ENCODE measurements around the gene GOLM1. TPM values are rescaled to one million over a fixed set of nuclear protein-coding genes. Genes with fewer than 3 reads are reported as not detected.

The GOLM1 gene
- polyA plus RNA-seq, 1 donor from 2014 or later, result 1.5 TPM

DNA sequence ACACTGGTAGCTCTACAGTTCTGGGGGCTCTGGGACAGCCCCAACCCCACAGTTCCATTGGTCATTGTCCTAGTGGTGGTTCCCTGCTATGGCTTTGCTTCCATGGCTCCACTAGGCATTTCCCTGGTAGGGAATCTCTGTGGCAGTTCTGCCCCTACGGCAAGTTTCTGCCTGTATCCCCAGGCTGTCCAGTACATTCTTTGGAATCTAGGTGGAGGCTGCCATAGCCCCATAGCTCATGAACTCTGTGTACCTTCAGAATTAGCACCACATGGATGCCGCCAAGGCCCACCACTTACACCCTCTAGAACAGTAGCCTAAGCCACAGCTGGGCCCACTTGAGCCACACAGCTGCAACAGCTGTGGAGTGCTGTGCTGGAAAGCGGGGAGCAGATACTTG lies 3.3 kb upstream of the GOLM1 start:
- Mint-ChIP-seq H3K9me3 (no peaks in the 10 kb centered on the region), H3K27me3 (peaks cover 24% of the 10 kb centered on the region), H3K27ac (no peak overlapping the region), H3K36me3 (no peaks in the 10 kb centered on the region), H3K4me3 (peak overlapping the region in 1 of 4 donors; percentile 61), H3K4me1 (peaks cover 4 to 9% (median 6%) of the 10 kb centered on the region in 3 donors)

GRCh38 chr9:86099701-86100364 lies 475 bp upstream of the GOLM1 start:
- Mint-ChIP-seq H3K27me3 (peaks cover 35% of the 10 kb centered on the region), H3K27ac (peak overlapping the region in 1 of 3 donors; percentile 44)

GRCh38 chr9:86097510-86098224 lies 1.7 kb downstream of the GOLM1 start:
- H3K36me3 Mint-ChIP-seq, result no peaks in the 10 kb centered on the region
- no peak overlapping the region for H3K27ac Mint-ChIP-seq
- H3K27me3 Mint-ChIP-seq, result peaks cover 30% of the 10 kb centered on the region
- H3K4me1 Mint-ChIP-seq, result peaks cover 4 to 9% (median 6%) of the 10 kb centered on the region in 3 donors
- H3K4me3 Mint-ChIP-seq, result peak overlapping the region; percentile 18 to 80 (median 53)
- H3K9me3 Mint-ChIP-seq, result peaks cover 0 to 2% (median 0%) of the 10 kb centered on the region in 3 donors

More at GRCh38 chr9:86099701-86100364, 475 bp upstream of the GOLM1 start:
- Mint-ChIP-seq H3K4me1 (peaks cover 4 to 9% (median 6%) of the 10 kb centered on the region in 3 donors), H3K4me3 (peak overlapping the region; percentile 84 to 96 (median 90)), H3K36me3 (no peaks in the 10 kb centered on the region), H3K9me3 (peaks cover 0 to 2% (median 0%) of the 10 kb centered on the region in 3 donors)

- Mint-ChIP-seq H3K9me3 (peaks cover 0 to 2% (median 0%) of the 10 kb centered on the region in 3 donors), H3K27me3 (peaks cover 26% of the 10 kb centered on the region), H3K4me3 (no peak overlapping the region), H3K36me3 (no peaks in the 10 kb centered on the region), H3K27ac (no peak overlapping the region), H3K4me1 (peaks cover 4 to 9% (median 6%) of the 10 kb centered on the region in 3 donors)
Observed at GRCh38 chr9:86096386-86096785, 3.0 kb downstream of the GOLM1 start.

DNA sequence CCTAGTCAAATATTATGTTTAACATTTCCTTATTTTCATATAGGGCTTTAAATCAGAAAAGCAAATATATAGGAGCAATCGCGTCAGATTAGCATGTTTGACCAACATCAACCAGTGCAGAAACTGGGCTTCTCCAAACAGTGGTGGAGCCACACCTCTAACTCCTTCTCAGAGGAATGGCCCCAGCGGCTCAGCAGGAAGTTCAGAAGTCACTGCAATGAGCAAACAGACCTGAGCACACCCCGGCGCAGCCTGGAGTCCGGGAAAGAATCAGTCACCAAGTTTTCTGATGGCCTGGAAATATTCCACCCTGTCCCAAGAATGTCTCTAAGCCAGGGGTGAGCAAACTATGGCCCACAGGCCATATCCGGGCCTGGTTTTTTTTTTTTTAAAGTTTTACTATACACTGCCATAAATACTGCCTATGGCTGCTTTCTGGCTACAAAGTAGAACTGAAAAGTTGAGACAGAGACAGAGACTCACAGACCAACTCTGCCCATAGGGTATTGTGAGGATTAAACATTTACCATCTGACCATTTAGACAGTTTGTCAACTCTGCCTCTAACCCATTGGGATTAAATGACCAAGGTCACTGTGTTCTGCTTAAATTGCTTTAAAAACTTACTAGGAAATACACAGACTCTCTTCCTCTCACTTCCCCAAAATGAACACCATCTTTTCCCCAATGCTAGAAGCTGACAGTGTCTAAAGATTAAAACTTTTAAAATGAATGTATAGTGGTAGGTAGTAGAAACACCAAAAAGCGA lies 5.4 kb downstream of the GOLM1 start:
- peaks cover 2% of the 10 kb centered on the region for H3K36me3 Mint-ChIP-seq
- H3K4me3 Mint-ChIP-seq, result no peak overlapping the region
- H3K27ac Mint-ChIP-seq, result no peak overlapping the region

GRCh38 chr9:86091477-86091876 lies 7.9 kb downstream of the GOLM1 start:
- Mint-ChIP-seq H3K27ac (no peak overlapping the region), H3K4me3 (no peak overlapping the region), H3K27me3 (peaks cover 8% of the 10 kb centered on the region), H3K36me3 (peaks cover 2% of the 10 kb centered on the region), H3K9me3 (peaks cover 0 to 4% (median 0%) of the 10 kb centered on the region in 3 donors), H3K4me1 (peaks cover 0 to 2% (median 0%) of the 10 kb centered on the region in 3 donors)

More for the DNA sequence above, 5.4 kb downstream of the GOLM1 start:
- Mint-ChIP-seq H3K9me3 (peaks cover 0 to 3% (median 0%) of the 10 kb centered on the region in 3 donors), H3K4me1 (peaks cover 0 to 2% (median 2%) of the 10 kb centered on the region in 3 donors), H3K27me3 (peaks cover 20% of the 10 kb centered on the region)

DNA sequence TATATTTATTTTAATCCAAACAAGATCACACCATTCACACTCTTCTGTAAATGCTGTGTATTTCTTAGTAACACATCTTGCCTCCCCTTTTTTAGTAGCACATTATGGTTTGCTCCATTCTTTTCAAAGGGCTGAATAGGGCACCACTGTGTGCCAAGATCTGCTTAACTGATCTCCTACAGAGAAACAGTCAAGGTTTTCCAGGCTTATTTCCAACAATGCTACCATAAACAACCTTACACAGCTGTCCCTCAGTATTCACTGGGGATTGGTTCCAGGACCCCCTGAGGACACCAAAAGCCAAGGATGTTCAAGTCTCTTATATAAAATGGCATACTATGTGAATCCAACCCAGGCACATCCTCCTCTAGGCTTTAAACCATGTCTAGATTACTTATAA lies 16.5 kb downstream of the GOLM1 start:
- Mint-ChIP-seq H3K4me3 (no peak overlapping the region), H3K36me3 (no peaks in the 10 kb centered on the region), H3K4me1 (no peaks in the 10 kb centered on the region), H3K9me3 (peaks cover 2 to 3% (median 2%) of the 10 kb centered on the region in 3 donors), H3K27me3 (no peaks in the 10 kb centered on the region), H3K27ac (no peak overlapping the region)

- Mint-ChIP-seq H3K9me3 (no peaks in the 10 kb centered on the region), H3K4me3 (no peak overlapping the region), H3K27ac (no peak overlapping the region), H3K27me3 (no peaks in the 10 kb centered on the region), H3K36me3 (no peaks in the 10 kb centered on the region), H3K4me1 (no peaks in the 10 kb centered on the region)
Observed at GRCh38 chr9:86079865-86080469, 19.4 kb downstream of the GOLM1 start.

DNA sequence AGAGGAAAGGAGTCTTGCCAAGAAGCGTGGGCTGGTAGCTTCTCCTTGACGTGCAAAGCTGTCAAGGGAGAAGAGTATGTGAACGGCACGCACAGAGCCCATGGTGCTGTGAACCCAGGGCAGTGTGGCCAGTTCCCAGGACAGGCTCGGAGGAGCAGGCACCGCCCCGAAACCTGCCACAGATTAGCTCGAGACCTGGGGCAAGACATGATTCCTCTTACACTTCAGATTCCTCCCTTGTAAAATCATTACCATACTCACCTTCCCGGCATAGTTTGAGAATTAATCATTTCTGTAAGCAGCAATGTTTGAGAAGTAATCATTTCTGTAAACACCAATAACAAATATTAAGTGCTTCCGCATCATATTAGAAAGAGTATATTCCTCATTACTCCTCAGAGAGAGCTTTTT lies 19.9 kb downstream of the GOLM1 start:
- Mint-ChIP-seq H3K27ac (no peak overlapping the region), H3K36me3 (no peaks in the 10 kb centered on the region), H3K27me3 (no peaks in the 10 kb centered on the region), H3K4me3 (no peak overlapping the region), H3K4me1 (no peaks in the 10 kb centered on the region), H3K9me3 (no peaks in the 10 kb centered on the region)

GRCh38 chr9:86078731-86079130 lies 20.6 kb downstream of the GOLM1 start:
- no peaks in the 10 kb centered on the region for H3K27me3 Mint-ChIP-seq
- peak overlapping the region in 1 of 4 donors; percentile 28 for H3K4me3 Mint-ChIP-seq
- no peak overlapping the region for H3K27ac Mint-ChIP-seq
- no peaks in the 10 kb centered on the region for H3K36me3 Mint-ChIP-seq
- no peaks in the 10 kb centered on the region for H3K4me1 Mint-ChIP-seq
- no peaks in the 10 kb centered on the region for H3K9me3 Mint-ChIP-seq

DNA sequence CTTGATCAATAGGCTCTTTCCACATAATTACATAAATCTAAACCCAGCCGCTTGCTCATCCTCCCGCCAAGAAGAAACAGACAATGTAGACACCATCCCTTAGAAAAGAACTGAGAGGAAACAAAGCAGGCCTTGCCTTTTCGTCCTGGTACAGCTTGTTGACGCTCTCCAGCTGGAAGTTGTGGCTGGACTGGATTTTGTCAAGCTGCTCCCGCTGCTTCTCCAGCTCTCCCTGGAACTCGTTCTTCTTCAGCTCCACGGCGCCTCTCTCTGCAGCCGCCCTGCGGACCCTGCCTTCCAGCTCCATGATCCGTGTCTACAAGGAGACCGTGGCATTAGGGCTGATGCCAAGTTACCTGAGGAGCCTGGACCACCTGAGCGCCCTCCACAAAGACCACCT lies 22.1 kb downstream of the GOLM1 start:
- no peak overlapping the region for H3K27ac Mint-ChIP-seq
- H3K4me3 Mint-ChIP-seq, result no peak overlapping the region
- H3K36me3 Mint-ChIP-seq, result no peaks in the 10 kb centered on the region
- no peaks in the 10 kb centered on the region for H3K9me3 Mint-ChIP-seq
- no peaks in the 10 kb centered on the region for H3K27me3 Mint-ChIP-seq
- no peaks in the 10 kb centered on the region for H3K4me1 Mint-ChIP-seq

DNA sequence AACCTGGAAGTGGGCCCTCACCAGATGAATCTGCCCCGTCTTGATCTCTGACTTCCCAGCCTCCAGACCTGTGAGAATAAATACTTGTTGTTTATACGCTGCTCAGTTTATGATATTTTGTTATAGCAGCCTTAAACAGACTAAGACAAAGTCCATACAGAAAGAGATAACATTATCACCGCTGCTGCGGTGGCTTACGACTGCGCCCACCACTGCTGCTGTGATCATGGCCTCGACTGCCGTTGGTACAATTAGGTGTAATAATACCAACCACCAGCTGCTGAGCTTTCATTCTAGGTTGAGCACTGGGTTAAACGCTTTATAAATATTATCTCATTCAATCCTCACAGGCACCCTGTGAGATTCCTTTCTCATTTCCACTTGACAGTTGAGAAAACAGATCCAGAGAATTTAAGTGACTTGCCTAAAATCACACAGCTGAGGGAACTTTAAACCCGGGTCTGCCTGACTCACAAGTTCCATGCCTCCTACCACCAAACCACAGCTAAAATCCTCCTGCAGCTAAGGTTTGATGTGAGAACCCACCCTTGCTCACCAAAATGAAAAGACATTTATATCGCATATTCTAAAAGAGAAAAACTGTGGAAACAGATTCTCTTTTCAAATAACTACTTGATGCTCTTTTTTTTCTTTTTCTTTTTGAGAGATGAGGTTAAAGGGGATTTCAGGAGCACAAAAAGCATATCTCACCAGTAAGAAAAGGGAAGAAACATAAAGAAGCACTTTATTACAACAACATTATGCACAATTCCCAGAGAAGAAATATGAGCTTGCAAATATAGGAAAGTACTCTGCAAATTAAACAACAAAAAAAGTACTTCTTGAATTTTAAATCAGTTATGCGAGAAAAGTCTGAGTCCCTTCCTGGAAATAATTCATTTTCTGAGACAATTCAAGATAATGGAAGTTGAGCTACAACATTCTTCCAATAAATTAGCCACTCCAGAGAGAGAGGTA lies 23.9 kb downstream of the GOLM1 start:
- no peak overlapping the region for H3K27ac Mint-ChIP-seq
- H3K9me3 Mint-ChIP-seq, result no peaks in the 10 kb centered on the region
- no peaks in the 10 kb centered on the region for H3K36me3 Mint-ChIP-seq
- no peaks in the 10 kb centered on the region for H3K4me1 Mint-ChIP-seq
- H3K27me3 Mint-ChIP-seq, result no peaks in the 10 kb centered on the region
- no peak overlapping the region for H3K4me3 Mint-ChIP-seq

DNA sequence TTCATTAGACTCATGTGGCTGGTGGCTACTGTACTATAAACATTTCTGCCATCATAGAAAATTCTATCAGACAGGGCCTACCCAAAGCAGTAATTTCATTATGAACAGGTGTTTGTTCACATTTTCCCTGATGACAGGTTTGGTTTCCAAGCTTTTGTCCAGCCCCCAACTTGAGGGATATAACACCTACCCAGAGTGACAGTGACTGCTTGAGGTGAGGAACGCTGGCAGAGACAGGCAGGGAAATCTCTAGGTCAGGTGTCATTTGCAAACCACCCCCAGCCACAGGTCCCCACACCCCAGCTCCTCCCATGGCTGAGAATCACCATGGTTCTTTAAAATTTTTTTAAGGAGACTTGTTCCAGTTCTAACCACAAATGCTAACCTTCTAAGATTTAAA lies 25.5 kb downstream of the GOLM1 start:
- Mint-ChIP-seq H3K27ac (no peak overlapping the region), H3K4me1 (no peaks in the 10 kb centered on the region), H3K27me3 (no peaks in the 10 kb centered on the region), H3K36me3 (no peaks in the 10 kb centered on the region), H3K9me3 (no peaks in the 10 kb centered on the region), H3K4me3 (no peak overlapping the region)

DNA sequence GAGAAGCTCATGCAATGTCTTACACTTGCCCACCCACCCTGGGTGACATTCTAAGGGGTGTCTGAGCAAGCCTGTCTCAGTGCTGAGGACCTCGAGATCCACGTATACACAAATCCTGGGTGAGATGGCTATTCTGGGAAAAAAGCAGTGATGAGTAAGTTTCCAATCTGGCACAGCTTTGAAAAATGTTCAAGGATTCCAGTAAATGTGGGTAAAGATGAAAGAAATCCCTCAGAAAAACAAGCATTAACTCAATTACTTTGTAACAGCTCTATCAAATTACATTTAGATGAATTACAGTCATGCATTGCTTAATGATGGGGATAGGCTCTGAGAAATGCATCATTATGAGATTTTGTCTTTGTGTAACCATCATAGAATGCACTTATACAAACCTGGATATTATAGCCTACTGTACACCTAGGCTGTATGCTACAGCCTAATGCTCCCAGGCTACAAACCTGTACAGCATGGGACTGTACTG lies 26.9 kb downstream of the GOLM1 start:
- no peaks in the 10 kb centered on the region for H3K4me1 Mint-ChIP-seq
- no peaks in the 10 kb centered on the region for H3K36me3 Mint-ChIP-seq
- H3K27me3 Mint-ChIP-seq, result no peaks in the 10 kb centered on the region
- no peaks in the 10 kb centered on the region for H3K9me3 Mint-ChIP-seq
- H3K27ac Mint-ChIP-seq, result no peak overlapping the region
- no peak overlapping the region for H3K4me3 Mint-ChIP-seq

Data from IgD-negative memory B cell (primary cell).